ENCODE results near the gene RPRML.

DNA sequence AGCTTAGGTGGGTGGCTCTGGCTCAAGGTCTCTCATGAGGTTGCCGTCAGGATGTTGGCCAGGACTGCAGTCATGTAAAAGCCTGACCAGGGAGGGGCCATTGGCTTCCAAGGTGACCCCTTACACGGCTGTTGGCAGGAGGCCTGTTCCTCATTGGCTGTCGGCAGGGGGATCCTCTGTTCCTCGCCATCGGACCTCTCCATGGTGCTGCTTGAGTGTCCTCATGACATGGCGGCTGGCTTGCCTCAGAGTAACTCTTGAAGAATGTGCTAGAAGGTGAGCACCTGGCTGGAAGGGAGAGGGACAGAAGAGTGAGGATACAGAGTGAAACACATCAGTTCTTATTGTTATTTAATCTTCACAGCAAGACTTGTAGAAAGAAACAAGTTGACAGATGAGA is 4.7 kb upstream of the RPRML start:
- no peak for TF ChIP-seq EZH2 (IDR thresholded peaks at IDR 0.05; ENCODE audit: borderline replicate concordance, low read depth, low read length, poor library complexity, severe bottlenecking)
- TF ChIP-seq, protein P1, sequence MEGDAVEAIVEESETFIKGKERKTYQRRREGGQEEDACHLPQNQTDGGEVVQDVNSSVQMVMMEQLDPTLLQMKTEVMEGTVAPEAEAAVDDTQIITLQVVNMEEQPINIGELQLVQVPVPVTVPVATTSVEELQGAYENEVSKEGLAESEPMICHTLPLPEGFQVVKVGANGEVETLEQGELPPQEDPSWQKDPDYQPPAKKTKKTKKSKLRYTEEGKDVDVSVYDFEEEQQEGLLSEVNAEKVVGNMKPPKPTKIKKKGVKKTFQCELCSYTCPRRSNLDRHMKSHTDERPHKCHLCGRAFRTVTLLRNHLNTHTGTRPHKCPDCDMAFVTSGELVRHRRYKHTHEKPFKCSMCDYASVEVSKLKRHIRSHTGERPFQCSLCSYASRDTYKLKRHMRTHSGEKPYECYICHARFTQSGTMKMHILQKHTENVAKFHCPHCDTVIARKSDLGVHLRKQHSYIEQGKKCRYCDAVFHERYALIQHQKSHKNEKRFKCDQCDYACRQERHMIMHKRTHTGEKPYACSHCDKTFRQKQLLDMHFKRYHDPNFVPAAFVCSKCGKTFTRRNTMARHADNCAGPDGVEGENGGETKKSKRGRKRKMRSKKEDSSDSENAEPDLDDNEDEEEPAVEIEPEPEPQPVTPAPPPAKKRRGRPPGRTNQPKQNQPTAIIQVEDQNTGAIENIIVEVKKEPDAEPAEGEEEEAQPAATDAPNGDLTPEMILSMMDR (conservative IDR thresholded peaks at IDR 0.05; ENCODE audit: low read depth, low read length) = no peak
